Loucy (cell line): ENCODE results near the gene ARHGAP4.

ENCODE experiments used
- CTCF ChIP-seq: fragments of 200-600 bp; sonication (generic); conservative IDR thresholded peaks from 2 replicates; pipeline ENCODE4 v1.5.1; 2014; ENCODE audit warnings: mild to moderate bottlenecking, antibody characterized with exemption, low read length
- EZH2phosphoT487 ChIP-seq: fragments of 200-600 bp; IDR thresholded peaks from 2 replicates; pipeline ENCODE4 v1.6.1; 2018; ENCODE audit warnings: antibody characterized with exemption, mild to moderate bottlenecking, moderate library complexity, borderline replicate concordance

DNA sequence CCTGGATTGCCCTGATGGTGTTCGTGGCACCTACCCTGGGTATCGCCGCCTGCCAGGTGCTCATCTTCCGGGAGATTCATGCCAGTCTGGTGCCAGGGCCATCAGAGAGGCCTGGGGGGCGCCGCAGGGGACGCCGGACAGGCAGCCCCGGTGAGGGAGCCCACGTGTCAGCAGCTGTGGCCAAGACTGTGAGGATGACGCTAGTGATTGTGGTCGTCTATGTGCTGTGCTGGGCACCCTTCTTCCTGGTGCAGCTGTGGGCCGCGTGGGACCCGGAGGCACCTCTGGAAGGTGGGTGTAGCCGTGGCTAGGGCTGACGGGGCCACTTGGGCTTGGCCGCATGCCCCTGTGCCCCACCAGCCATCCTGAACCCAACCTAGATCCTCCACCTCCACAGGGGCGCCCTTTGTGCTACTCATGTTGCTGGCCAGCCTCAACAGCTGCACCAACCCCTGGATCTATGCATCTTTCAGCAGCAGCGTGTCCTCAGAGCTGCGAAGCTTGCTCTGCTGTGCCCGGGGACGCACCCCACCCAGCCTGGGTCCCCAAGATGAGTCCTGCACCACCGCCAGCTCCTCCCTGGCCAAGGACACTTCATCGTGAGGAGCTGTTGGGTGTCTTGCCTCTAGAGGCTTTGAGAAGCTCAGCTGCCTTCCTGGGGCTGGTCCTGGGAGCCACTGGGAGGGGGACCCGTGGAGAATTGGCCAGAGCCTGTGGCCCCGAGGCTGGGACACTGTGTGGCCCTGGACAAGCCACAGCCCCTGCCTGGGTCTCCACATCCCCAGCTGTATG is 19.7 kb downstream of the ARHGAP4 start:
- TF ChIP-seq CTCF (no peak), EZH2phosphoT487 (no peak)
